HG03432 (cell line): Measurements from ENCODE around the gene TIMP1.

ENCODE experiments used
- ATAC-seq: cut with Tn5 transposase; IDR thresholded peaks from one replicate; pipeline ENCODE4 v1.9.1; 2021; ENCODE audit warnings: mild to moderate bottlenecking, moderate library complexity; ENCODE audit not compliant: unreplicated experiment

Gene TIMP1

GRCh38 chrX:47581731-47582647 lies at the start of gene TIMP1:
Gene TIMP1, plus strand, starts transcription at chrX:47582436. Its CDS starts 980 bp downstream, at chrX:47583416.
- peak; percentile 96 for ATAC-seq

GRCh38 chrX:47539860-47540259 lies 42.4 kb upstream of the TIMP1 start:
- no peak for ATAC-seq

DNA sequence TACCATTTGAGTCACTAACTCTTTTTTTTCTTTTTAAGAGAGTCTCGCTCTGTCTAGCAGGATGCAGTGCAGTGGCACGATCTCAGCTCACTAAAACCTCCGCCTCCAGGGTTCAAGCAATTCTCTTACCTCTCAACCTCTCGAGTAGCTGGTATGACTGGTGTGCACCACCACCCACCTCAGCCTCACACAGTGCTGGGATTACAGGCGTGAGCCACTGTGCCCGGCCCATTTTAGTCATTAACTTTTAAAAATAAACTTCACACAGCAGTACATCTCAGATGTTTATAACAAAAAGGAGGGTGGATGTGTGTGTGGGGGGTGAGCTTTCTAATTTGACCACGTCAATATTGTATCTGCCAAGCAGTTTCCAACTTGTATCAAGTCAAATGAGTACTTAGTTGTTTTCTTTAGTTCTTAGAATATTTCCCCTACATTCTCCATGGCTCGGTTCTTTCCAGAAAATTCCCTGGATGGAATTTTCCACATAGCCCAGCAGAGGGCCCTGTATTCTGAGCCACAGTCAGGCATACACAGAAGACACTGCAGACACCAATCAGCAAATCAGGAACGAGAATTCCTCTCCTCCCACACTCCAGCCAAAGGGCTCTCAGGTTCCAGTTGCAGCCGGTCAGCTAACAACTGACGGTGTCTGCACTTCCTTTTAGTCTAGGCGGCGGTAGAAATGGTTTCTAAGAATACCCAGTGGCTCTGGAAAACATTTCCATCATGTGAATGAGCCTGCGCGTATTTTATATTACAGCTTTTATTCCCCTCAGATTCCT lies 41.3 kb upstream of the TIMP1 start:
- no peak for ATAC-seq

DNA sequence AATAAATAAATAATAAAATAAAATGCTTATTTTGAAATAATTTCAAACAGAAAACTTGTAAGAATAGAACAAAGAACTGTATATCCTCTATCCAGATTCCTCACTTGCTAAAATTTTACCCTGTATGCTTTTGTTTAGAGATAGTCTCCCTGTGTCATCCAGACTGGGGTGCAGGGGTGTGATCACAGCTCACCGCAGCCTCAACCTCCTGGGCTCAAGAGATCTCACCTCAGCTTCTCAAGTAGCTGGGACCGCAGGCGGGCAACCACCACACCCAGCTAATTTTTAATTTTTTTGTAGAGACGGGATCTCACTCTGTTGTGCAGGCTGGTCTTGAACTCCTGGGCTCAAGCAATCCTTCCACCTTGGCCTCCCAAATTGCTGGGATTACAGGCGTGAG lies 38.7 kb upstream of the TIMP1 start:
- ATAC-seq = no peak

GRCh38 chrX:47556045-47556623 lies 26.1 kb upstream of the TIMP1 start:
- peak; percentile 88 for ATAC-seq

DNA sequence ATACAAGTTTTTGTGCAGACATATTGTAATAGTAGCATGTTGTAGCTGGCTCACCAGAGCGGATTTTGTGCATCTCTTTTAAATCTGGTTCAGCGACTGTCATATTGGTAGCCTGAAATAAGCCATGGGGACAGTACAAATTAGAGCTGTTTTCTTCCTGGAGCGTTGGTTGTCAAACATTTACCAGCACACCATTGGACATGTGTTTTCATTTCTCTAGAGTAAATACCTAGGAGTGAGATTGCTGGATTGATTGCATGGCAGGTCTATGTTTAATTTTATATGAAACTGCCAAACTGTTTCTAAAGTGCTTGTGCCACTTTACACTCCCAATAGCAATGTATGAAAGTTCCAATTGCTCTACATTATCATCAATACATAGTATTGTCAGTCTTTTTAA lies 23.8 kb upstream of the TIMP1 start:
- ATAC-seq = no peak

DNA sequence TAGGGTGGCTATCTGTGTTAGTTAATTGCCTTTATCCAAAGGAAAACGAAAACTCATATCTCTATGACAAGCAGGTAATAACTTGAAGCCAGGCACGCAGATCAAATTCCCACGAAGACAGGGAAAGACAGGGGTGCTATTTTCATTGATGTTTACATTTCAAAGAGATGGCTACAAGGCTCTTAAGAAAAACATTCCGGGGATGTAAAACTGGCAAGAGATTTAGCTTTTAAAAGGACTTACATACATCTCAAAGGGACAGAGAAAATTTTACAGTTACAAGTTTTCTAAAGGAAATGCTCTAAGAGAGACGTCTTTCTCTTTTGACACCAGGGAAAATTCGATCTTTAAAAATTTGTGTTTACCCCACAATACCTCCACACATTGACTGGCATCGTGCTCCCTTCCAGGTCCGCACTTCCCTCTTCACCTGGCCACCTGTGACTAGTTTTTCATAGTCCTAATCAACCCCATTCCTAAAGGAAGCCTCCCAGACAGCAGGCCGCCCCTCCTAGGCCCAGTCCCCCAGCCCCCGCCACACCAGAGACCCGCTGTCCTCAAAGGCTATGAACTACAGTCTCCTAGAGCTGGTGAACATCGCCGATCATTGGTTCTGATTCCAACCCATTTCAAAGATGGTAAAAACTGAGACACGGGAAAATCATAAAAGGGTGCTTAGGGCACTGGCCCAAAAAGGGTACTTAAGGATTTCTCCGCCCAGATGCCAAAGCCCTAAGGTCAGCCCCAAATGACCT lies 21.9 kb upstream of the TIMP1 start:
- ATAC-seq = peak; percentile 1

DNA sequence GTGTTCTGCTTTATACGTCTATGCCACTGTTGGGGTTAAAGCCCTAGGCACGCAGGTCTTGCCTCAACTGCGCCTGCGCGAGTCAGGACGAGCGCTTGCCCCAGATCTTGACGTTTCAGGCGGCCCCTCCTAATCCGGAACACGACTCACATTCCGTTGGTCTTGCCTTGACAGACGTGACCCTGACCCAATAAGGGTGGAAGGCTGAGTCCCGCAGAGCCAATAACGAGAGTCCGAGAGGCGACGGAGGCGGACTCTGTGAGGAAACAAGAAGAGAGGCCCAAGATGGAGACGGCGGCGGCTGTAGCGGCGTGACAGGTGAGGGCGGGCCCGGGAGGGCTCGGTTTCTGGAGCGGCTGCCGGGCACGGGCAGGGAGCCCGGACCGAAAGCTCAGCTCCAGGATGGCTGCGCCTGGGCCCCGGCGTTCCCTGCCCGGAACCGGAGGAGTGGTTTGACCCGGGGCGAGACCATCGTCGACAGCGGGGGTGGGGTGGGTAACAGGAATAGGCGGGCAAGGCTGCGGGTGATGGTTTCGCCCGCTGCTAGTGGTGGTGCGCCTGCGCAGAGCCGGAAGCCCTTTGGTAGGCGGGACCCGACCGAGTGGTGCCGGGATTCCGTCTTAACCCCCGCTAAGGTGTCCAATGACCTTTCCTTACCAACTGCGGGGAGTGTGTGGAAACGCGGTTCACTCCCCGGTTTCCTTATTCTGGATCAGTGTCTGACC lies 21.1 kb upstream of the TIMP1 start, which contains the start of gene ARAF:
TSS of gene ARAF (plus strand) at position 272 of the 725 bp plus-strand sequence. CDS start 1,763 bp downstream, outside the sequence.
- ATAC-seq = peak; percentile 90

- no peak for ATAC-seq
Measured at GRCh38 chrX:47561659-47562151, 20.5 kb upstream of the TIMP1 start.

GRCh38 chrX:47562615-47563243 lies 19.5 kb upstream of the TIMP1 start:
- no peak for ATAC-seq

- ATAC-seq = no peak
Measured at GRCh38 chrX:47563801-47564315, 18.4 kb upstream of the TIMP1 start.

DNA sequence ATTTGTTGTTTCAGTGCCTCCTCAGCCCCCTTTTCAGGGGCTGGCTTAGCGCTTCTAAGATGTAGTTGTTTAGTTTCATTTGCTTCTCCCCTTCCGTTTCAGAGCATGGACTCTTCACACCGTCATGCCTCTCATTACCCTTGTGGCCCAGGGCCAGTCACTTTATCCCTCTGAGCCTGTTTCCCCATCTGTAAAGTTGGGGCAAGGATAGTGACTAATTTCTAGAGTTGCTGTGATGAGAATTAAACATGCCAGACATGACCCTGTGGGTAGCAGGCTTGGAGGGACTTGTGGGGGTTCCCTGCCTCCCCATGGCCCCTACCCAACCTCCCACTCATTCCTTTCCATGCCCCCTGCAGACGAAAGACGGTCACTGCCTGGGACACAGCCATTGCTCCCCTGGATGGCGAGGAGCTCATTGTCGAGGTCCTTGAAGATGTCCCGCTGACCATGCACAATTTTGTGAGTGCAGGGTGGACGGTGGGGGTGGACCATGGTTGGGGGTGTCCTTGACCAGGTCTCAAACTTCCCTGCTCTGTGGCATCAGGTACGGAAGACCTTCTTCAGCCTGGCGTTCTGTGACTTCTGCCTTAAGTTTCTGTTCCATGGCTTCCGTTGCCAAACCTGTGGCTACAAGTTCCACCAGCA lies 17.7 kb upstream of the TIMP1 start:
- no peak for ATAC-seq

DNA sequence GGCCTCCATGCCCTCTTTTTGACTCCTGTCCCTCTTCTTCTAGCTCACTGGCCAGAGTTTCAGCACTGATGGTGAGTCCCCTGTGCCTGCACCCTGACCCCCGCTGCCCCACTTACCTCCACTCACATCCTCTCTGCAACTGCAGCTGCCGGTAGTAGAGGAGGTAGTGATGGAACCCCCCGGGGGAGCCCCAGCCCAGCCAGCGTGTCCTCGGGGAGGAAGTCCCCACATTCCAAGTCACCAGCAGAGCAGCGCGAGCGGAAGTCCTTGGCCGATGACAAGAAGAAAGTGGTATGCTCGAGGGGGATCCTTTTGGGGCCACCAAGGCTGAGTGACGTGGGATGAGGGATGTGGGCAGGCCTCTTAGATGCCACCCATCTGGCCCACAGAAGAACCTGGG lies 15.4 kb upstream of the TIMP1 start:
- no peak for ATAC-seq

DNA sequence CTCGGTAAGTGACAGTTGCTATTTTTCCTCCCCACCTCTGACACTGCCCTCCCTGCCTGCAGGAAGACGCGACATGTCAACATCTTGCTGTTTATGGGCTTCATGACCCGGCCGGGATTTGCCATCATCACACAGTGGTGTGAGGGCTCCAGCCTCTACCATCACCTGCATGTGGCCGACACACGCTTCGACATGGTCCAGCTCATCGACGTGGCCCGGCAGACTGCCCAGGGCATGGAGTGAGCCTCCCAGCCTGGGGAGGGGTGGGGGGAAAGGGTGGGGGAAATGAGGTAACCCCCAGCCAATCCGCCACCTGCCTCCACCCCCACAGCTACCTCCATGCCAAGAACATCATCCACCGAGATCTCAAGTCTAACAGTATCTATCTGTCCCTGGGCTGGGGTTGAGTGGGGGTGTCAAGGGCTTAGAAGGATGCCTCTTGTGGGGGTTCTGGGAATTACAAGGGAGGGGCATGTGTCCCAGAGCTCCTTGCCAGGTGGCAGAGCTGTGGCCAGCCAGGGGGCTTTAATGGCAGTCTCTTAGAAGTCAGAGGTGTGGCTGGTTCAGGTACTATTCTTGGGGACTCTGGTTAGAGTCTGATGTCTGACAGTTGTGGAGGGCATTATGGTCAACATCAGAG lies 13.5 kb upstream of the TIMP1 start:
- no peak for ATAC-seq

GRCh38 chrX:47570794-47571193 lies 11.4 kb upstream of the TIMP1 start:
- ATAC-seq = no peak

GRCh38 chrX:47571215-47571614 lies 11.0 kb upstream of the TIMP1 start:
- ATAC-seq = no peak

DNA sequence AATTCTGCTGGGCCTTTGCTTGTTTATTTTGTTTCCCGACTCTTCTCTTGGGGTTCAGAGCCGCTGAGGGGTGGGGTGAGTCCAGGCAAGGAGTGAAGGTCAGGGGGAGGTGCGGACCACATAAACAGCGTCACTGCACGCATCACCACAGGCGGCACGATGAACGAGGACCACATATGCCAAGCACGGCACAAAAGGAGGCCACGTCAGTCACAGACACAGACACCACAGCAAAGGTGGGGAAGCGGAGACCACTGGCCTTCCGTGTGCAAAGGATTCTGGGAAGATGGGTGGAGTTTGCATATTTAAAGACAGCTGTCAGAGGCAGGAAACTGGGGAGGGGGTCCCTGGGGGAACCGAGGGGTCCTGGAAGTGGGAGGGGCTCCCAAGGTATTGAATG lies 10.3 kb upstream of the TIMP1 start:
- ATAC-seq = no peak

DNA sequence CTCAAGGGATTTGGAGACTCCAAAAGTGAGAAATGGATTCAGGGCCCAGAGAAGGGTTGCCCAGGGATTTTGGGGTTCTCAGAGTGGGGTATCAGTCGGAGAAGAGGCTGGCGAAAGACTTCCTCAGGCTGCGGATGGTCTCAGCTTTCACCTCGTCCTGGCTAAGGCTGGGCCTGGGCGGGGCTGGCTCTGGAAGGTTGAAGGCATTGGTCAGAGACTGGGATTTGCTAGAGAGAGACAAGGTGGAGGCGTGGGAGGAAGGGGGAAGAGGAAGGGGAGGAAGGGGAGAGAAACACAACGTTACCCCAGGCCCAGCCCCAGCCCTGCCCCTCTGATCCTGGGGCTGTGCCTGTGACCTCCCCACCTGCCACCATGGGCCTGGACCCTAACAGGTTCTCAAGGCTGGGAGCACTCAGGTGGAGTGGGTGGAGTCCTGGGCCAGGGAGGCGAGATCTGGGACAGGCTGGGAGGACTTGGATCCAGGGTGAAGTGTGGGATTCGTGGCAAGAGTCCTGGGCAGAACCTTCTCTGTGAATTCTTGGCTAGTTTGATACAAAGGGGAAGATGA lies 9.4 kb upstream of the TIMP1 start:
- no peak for ATAC-seq
